HG02981 (cell line): Measurements from ENCODE around the gene IFNG-AS1.

Experiments
- ATAC-seq: cut with Tn5 transposase; IDR thresholded peaks from one replicate; pipeline ENCODE4 v1.9.1; 2021; ENCODE audit warnings: mild to moderate bottlenecking, moderate library complexity; ENCODE audit not compliant: unreplicated experiment

IFNG-AS1 gene

DNA sequence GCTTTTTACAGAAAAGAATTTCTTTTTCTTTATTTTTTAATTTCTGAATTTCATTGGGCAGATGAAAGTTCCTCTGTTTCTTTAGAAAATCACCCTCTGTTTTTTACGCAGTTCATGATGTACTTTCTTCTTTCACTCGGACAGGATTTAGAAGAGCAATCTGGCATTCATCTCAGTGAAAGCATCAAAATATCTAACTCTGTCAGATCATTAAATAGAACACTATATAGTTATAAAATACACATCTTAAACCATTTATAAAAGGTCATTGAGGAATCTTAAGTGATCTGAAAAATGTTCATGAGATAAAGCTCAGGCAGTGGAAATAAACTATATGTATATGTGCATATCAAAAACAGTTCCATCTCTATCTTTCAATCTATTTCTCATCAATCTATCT, 3.9 kb downstream of the IFNG-AS1 start:
- no peak for ATAC-seq

DNA sequence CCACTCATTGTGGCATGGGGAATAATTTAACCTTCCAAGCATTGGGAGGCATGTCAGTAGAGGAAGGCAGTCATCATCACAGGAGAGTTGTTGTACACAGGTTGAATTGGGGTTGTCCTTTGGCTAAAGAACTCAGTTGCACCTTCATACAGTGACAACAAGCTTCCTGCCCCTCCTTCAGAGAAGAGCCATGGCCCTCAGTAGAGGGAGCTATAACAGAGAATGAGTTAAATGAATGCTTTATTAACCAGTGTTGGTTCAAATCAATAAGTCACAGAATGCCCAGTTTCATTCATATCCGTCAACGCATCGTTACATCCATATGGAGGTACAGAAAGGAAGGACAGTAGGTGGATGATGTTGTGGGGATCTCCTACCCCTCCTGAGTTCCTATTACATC, 4.8 kb downstream of the IFNG-AS1 start:
- no peak for ATAC-seq

DNA sequence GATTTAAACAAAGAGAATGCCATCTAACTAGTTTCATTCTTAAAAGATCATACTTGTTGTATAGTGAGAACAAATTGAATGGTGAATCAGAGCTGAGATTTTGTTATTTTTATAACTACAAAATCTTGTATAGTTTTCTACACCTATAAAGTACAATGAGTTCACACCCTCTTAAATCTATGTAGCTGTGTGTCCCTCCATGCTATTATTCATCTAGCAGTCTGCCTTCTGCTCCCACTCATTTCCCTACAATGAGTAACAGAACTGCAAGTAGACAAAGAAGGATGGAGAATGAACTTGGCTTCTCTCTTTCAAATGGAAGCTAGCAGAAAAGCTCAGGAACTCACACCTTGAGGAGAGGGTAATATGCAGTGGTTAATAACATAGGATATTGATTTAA, 7.1 kb downstream of the IFNG-AS1 start:
- ATAC-seq = no peak

DNA sequence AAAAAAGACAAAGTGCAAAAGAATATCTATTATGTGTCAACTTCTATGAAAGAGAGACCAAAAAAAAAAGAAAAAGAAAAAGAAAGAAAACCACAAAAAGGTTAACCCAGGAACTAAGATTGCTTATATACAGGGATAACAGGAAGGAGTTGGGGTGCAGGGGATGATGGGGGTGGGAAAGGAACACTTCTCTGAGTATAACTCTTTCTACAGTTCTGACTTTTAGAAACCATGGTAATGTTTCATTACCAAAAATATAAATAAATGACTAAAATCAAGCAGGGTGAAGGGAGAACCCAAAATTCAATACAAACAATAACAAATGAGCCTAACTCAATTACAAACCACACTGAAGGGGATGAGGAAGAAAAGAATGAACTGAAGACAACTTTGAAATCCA, 9.1 kb downstream of the IFNG-AS1 start:
- ATAC-seq = no peak

DNA sequence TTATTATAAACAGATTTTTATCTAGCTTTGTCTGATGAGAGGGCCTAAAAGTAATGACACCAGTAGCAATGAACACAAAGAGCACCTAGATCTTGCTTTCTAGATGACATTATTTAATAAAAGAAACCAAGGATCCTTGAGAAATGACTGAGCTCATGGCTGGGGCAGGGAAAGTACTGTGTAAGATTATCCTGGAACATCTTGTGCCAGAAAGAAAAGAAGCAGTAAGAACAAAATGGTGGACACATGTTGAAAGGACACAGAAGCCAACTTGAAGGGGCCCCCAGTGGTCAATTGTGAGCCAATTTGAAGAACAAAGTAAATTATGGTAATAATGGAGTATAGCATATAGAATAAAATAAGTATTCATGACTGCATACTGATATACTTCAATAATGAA, 10.0 kb downstream of the IFNG-AS1 start:
- ATAC-seq = no peak

DNA sequence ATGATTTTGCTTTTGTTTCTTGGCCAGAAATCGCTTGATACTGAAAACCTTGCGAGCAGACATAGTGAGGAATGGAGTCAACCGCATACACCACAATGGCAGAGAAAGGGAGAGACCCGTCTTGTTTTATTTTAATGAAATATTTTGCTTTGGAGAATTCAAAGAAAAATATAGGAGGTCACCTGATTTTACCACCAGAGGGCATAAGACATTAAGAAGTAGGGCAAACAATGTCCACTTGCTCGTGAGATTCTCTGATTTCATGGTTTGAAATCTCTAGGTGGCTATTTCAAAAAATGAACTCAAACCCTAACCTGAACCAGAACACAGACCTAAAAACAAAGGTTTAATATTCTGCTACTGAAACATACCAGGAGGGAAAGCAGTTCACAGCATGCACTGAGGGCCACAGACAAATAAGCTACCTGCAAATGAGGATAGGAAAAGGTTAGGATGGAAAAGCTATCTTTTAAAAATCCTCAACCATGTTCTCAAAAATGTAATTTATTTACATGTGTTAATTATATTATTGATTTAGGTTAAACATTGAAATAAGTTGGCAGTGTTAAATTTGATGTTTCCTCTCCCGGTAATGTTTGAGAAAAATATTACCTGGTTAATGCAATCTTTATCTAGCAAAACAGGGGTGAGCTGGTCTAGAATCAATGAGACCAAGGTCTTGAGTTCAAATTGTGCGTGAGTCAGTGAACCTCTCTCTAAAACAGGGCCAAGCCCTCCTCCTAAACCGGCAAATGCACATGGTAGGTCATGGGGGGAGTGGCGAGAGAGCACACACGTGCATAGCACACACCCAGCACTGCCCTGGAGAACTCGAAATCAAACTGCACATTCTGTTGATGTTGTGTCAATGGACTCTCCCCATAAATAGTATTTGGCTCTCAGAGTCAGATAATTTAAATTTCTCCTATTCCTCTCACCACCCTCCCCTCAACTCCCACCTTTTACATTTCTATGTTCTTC, 12.5 kb downstream of the IFNG-AS1 start:
- ATAC-seq = no peak

DNA sequence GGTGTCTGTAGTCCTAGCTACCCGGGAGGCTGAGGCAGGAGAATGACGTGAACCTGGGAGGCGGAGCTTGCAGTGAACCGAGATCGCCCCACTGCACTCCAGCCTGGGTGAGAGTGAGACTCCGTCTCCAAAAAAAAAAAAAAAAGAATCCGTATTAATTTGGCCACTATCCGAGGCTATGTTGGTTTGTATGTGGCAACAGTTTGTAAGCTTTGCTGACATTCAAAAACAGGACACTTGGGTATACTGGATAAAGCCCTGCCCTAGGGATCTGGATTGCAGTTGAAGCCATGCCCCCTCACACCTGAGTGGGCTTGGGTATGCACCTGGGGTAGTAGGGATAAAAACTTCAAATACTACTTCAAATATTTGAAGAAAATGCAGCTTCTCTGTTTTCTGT, 14.5 kb downstream of the IFNG-AS1 start:
- no peak for ATAC-seq

DNA sequence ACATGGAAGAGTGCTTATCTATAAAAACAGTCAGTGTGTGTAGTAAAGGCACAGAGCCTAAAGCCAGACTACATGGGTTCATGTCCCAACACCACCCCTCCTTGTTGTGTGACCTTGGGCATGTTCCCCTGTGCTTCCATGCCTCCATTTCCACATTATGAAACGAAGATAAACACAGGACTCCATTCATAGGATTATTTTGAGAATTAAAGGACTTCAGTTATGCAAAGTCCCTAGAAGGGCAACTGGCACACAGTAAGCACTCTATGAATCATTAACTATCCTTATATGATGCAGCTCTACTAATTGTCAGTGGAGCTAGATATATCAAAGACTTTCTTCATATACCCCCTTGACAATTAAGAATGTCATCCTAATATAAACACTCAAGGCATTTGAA, 17.8 kb downstream of the IFNG-AS1 start:
- ATAC-seq = no peak

DNA sequence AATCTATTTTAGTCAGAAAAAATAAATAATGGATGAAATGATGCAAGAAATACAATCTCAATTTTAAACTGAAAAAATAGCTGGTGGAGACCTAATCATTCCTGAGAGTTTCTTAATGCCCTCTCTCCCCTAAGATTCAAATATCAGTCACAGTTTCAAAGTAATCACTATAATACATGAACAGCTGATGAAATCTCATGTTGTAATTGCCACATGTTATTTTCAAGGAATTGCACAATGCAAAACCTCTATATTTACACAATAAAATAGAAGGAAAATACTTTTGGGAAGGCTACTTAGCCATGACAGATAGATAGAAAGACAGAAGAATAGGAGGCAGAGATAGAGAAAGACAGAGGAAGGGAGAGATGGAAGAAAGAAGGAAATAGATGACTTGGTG, 18.2 kb downstream of the IFNG-AS1 start:
- ATAC-seq = no peak

DNA sequence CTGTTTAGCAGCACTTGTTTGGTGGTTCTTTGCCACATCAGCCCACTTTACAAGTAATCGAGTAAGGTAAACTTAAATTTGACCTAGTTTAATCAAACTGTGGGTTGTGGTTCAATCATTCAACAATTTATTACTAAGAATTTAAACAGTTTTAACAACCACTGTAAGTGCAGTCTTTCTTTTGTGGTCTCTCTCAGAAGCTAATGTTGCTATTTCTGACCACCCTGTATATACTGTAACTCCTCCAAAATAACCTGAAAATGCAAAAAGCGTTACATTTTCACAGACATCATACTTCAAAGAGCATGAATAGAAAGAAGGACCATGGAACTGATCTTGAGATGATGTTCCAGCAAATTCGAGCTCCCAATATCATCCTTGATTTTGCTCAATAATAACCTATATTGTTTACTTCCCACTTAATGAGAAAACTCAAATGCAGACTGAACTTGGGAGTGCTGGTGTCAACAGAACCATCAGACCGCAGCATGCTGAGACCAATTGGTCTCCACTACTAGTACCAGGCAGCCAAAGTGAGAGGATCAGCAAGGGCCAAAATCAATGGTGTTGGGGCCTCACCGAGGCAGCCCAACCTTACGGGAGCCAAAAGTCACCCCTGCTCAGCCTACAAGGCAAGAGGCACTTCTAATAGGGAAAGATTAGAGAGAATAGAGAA, 22.1 kb downstream of the IFNG-AS1 start:
- ATAC-seq = no peak

DNA sequence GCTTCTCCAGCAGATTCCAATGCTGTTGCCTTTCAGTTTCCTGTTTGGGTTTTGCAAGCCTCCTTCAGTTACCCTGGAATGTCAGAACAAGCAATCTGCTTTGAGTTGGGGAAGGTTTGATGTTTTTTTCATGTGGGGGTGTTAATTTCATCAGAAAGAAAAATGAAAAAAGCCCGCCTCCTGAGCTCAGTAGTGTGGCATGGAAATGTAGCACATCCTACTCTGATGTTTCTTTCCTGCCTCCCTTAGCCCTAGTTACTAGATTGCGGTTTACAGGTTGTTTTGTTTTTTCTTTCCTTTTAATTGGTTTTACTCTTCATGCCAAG, 22.6 kb downstream of the IFNG-AS1 start:
- peak; percentile 5 for ATAC-seq

DNA sequence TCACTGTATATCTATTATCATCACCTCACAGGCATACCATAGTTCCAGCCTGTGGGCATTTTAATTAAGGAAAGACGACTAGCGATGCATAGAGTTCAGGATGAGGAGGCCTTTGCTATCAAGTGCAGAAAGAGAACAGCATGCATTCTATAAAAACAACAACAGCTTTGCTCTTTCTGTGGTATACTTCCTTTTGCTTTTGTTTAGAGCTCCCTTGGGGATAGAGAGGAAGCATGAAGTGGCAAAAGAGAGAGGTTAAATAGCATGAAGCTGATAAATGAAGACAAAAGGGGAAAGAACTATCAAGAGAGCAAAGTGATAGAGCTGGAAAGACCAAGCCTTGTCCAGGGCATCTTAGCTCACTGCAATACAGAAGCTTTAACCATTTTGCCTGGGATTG, 23.5 kb downstream of the IFNG-AS1 start:
- peak; percentile 84 for ATAC-seq

DNA sequence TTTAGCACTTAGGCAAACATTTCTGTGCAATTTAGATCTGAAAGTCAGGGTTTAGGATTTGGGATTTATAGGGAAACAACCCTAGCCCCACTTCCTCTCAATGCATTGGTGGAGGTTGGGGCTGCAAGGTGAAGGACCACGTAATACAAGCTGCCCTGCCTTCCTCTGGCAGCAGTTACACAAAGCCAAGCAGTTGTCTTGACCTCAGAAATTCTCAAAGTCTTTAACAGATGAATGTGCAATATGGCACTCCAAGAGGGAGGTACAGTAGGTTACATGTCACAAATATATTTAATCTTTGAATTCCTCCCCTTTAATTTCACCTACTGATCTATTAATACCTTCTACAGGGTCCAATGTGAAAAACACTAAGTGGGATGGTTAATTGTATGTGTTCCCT, 23.9 kb downstream of the IFNG-AS1 start:
- no peak for ATAC-seq

DNA sequence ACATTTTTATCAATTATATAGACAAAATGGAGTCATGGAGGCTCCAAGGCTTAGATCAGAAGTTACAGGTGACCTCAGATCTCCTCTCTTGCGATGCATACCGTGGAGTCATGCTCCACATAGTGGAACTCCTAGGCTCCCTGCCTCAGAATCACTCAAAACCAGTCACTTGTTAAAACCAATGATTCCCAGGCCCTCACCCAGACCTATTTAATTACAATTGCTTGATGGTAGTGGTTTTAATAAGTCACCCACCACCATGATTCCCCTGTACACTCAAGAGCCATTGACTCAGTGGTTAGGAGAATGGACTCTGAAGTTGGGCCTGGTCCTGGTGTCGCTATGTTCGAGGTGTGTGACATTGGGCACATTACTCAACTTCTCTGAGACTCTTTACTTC, 26.9 kb downstream of the IFNG-AS1 start:
- ATAC-seq = no peak

DNA sequence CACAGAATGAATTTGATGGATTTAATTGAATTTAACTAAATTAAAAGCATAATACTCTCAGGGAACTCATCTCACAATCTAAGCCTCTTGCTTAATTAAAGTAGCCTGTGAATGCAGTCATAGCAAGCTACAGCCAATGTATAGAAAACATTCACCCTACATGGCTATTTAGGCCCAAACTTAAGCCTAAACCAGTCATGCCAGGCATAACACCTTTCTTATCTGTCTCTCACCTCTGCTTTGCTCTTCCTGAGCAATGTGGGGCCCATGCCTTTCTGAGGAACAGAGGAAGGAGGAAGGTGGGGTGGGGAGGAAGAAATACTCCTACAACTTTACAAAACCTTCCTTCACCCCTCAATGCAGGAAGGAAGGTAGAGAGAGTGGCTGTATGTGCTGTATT, 29.1 kb downstream of the IFNG-AS1 start:
- ATAC-seq = no peak

DNA sequence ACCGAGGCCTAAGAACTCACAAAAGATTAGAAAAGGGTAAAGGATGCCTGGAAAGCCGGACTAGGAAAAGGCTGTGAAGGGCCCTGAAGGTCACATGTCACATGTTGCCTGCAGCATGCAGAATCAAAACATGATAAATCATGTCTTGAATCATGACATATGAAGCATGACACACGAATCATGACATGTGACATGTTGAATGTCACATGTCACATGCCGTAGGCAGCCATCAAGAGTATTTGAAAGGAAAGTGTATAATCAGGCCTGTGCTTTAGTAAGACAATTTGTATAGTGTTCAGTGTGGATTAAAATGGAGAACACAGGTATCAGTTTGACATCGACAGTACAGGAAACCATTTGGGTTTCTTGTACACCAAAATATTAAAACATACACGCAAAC, 30.8 kb downstream of the IFNG-AS1 start:
- no peak for ATAC-seq

DNA sequence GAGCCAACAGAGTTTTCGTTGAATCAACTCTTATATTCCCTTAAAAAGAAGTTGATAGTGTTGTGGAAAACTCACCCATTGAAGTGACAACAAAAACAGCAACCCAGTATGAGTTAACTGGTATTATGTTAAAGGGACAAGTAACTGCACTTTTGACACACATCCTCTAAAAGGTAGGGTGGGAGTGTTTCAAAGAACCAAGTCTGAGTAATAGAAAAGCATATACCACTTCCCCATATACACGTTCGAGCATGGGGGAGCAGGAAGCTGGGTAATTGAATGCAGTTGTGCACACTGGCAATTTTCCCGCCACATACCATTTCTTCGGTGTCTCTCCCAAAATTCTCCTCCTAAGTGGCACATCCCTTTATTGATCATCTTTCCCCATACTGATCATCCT, 31.5 kb downstream of the IFNG-AS1 start:
- no peak for ATAC-seq

DNA sequence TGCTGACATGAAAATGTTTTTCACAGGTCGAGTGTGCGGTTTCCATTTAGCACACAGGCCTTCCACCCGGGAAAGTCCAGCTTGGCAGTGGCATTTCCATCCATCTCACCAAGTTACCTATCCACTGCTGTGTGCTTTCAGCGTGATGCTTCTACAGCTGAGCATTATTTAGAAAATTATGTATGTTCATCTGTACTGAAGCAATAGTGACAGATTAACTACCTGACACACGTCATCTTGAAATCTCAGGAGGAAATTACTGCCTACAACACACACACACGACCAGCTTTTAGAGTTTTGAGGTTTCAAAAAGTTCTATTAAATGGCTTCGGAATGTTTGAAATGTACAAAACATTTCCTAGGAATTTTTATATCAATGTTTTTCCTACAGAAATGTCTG, 39.4 kb downstream of the IFNG-AS1 start:
- no peak for ATAC-seq

DNA sequence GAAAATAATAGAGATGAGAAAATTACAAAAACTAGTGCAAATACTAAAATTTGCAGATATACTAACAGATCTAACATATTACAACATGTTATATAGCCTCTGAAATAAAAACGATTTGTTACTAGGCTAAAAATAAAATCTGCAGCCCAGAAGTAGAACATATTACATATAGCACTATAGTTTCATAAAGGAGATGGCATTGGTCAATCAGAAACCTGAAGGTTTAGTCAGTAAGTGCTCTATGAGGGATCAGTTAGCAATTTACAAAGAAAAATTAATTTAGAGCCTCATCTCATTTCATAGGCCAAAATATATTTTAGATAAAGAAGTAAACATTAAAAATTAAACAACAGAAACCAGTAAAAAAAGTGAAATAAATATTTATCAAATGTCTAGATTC, 41.0 kb downstream of the IFNG-AS1 start:
- ATAC-seq = no peak

DNA sequence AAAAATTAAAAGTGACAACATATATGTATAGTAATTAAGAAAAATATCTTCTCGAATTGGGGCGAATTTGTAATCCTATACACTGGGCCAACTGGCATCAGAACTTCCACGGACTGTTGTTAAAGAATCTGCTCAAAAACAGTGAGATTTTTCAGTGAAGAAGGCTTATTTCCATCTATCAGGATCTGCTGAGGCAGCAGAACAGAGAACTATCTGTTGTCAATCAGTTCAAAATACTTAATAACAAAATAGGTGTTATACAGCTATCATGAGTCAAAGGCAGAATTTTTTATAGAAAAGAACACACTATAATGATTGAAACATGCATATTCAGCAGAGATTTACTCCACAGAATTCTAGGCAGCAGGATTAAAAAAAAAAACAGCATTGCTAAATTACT, 41.9 kb downstream of the IFNG-AS1 start:
- no peak for ATAC-seq

DNA sequence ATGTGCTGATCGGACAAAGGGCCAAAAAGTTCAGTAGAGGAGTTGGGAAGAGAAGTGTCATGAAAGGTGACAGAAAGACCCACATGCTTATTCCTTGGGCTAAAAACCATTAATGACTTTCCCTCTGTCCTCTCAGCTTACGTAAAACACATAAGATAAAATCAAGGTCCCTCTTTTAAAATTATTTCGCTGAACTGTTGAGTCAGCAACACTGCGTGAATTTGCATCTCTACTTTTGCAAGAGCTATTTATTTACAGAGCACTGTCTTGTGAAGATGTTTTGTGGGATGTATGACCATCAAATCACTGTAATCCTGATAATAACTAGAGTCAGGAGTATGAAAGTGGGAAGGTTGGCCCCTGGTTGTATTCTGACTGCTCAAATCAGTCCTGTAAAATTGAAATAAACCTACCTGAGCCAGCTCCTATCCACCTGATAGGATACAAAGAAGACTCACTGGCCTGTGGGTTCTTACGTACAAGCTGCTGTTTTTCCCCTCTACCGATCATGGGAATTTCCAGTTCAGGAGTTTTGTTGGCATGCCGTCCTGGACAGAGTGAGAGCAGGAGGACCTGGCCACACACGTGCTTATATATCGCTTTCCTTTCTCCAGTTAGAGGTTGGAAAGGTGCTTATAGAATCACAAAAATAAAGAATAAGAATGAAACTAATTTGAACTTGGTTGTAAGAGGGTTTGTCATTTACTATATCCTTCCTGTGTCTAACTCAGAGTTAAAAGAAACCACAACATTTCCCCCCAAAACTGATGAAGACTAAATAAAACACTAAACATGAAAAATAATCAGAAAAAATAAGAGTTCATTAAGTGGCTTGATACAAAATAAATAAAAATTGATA, 42.9 kb downstream of the IFNG-AS1 start:
- ATAC-seq = no peak

DNA sequence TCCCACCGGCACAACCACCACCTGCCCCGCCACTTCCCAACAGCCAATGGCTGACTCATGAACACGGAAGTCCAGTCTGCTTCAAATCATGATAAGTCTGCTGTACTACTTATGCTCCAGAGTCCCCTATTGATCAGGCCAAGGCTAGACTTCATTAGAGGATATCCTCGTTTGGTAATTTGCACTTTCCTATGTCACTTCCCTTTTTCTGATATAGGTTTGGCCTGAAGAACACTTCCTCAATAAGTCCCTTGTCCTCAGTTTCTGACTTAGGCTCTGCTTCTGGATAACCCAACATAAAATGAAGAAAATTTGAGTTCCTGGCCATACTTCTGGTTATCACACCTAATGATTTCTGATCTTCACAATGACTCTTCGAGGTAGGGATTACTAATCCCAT, 45.3 kb downstream of the IFNG-AS1 start:
- ATAC-seq = no peak
